ENCODE data around the gene S100A13. TPM values are rescaled to one million over a fixed set of nuclear protein-coding genes. Genes with fewer than 3 reads are reported as not detected.

S100A13 gene
- total and polyA plus RNA-seq, 9 of the 15 experiments (the other 6 are each of a cell fraction or from before 2014, with no cell fraction given), result 41.9 to 129 (median 58.0) TPM

GRCh38 chr1:153648000-153648643 lies 20.8 kb upstream of the S100A13 start (continued):
- TF ChIP-seq, protein P1, sequence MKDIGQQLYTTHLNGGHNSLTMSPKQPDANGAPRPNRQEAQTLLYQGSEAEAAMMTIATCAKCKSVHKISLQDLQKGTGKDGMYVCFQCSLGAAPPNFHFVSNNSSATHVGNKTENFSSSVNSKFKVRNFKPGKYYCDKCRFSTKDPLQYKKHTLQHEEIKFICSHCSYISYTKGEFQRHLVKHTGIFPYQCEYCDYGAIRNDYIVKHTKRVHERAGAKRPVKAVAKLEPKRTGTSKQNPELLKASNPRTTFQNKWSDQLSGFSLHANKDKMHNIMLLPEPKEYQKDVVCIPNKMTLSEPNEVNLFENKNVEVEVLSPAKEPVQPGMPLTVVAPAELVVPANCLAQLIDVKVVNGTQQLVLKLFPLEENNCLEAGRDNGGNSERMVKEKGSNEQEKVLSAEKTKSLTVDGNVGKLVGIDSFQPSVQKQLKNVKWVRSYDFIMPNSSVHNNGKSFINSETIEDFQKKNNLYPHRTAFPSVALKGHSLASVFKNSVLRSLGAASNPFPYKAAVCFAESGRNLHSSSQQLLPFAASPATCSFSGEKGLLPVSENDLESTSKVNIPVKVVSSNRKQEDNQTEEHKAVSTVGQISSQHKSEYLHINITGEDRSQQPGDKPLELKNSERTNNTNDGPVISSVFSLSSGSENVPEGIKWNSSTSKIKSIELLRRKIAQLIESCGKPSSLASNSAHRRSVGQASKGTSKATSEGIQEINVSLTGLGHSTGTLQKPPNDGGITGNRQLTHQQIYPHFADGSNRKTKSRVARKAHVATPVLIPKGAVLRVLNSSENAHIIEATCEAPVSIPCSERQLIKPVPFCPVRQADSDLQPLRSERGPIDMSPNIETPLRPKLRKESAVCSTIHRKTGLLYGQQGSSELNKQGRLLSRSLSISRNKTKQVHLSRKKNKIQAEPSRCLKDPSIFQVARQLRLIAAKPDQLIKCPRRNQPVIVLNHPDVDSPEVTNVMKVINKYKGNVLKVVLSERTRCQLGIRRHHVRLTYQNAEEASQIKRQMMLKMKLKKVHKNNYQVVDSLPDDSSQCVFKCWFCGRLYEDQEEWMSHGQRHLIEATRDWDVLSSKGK (CRISPR knock-in tag; IDR thresholded peaks at IDR 0.05), result no peak
- TF ChIP-seq ZFP30 (CRISPR knock-in tag; IDR thresholded peaks at IDR 0.05; ENCODE audit: borderline replicate concordance), result no peak
- TF ChIP-seq ZNF609 (CRISPR knock-in tag; IDR thresholded peaks at IDR 0.05; ENCODE audit: borderline replicate concordance), result no peak
- TF ChIP-seq JUN (IDR thresholded peaks at IDR 0.05; ENCODE audit: borderline replicate concordance, low read depth, low read length), result no peak
- no peak for TF ChIP-seq JUN (CRISPR knock-in tag; IDR thresholded peaks at IDR 0.05; ENCODE audit: borderline replicate concordance)
- no peak for TF ChIP-seq KAT2B (IDR thresholded peaks at IDR 0.05; ENCODE audit: low read depth, low read length)
- no peak for TF ChIP-seq AFF4 (CRISPR knock-in tag; IDR thresholded peaks at IDR 0.05)
- no peak for TF ChIP-seq RBM34 (IDR thresholded peaks at IDR 0.05; ENCODE audit: borderline replicate concordance, insufficient read depth, low read length)
- peak; percentile 54; the same call in 1 of the 2 replicates for TF ChIP-seq POLR2A (conservative IDR thresholded peaks at IDR 0.05)
- TF ChIP-seq GABPB2 (CRISPR knock-in tag; conservative IDR thresholded peaks at IDR 0.05), result no peak

All from K562 (cell line).